GM12878 (cell line): ENCODE measurements around the gene PDZD8. TPM values are rescaled to one million over a fixed set of nuclear protein-coding genes. Genes with fewer than 3 reads are reported as not detected.

Experiments
- ATAC-seq: fragments of 200-7000 bp; cut with Tn5 transposase; 3 replicates; pipeline ENCODE4 v1.9.1; 2020; ENCODE audit warnings: mild to moderate bottlenecking, moderate library complexity
- BruUV-seq: library from RNA; stranded (reverse); fragments of 400-500 nt; replicated peaks from 2 replicates; lab custom pipeline; 2021; lab: Mats Ljungman, UMichigan
- CTCF ChIA-PET: fragments of 300-600 bp; sonication (Branson Sonifier 250); formaldehyde crosslinking; extraction: SDS; loops from one replicate; lab custom pipeline; 2021; ENCODE audit warnings: inconsistent platforms; lab: Yijun Ruan, JAX
- POLR2A ChIA-PET: fragments of 350-600 bp; formaldehyde crosslinking; extraction: SDS; loops from one replicate; lab custom pipeline; 2021; ENCODE audit warnings: inconsistent platforms; lab: Charles Lee
- RAD21 ChIA-PET: fragments of 300-600 bp; sonication (Branson Sonifier 250); formaldehyde crosslinking; loops from one replicate; lab custom pipeline; 2023; ENCODE audit warnings: antibody characterized with exemption; ENCODE audit not compliant: unreplicated experiment; lab: Charles Lee
- SMC1A ChIA-PET: fragments of 300-600 bp; sonication (Branson Sonifier 250); formaldehyde crosslinking; loops from one replicate; lab custom pipeline; 2023; ENCODE audit not compliant: unreplicated experiment, uncharacterized antibody; lab: Charles Lee
- DNase-seq: peaks from one replicate; pipeline ENCODE4 v3.0.0-alpha.2; 2011; ENCODE audit warnings: low read depth, low spot score
- FAIRE-seq: peaks from 3 replicates; lab custom pipeline; 2011; peaks lifted over from hg19 to GRCh38; lab: Jason Lieb, UNC
- H2AFZ ChIP-seq: 2 replicates; pipeline ENCODE4 v1.6.0; 2011; ENCODE audit warnings: low read depth, low read length, control low read depth; ENCODE audit not compliant: control insufficient read depth
- H3K27ac ChIP-seq: 2 replicates; pipeline ENCODE4 v1.5.1; 2011; ENCODE audit warnings: control low read depth; ENCODE audit not compliant: control insufficient read depth, insufficient read depth
- H3K27me3 ChIP-seq, 2 experiments: replicated peaks in 1 of 2; 2 replicates each; pipeline versions ENCODE4 v1.6.0 to v1.6.1; 2011; ENCODE audit warnings: low read length in 1 of 2; ENCODE audit not compliant: control insufficient read depth in 2 of 2, insufficient read depth in 2 of 2
- H3K36me3 ChIP-seq, 2 experiments: 2 replicates each; pipeline ENCODE4 v1.5.1; 2011; ENCODE audit warnings: low read length in 1 of 2; ENCODE audit not compliant: control insufficient read depth in 2 of 2, insufficient read depth in 2 of 2
- H3K4me1 ChIP-seq: 2 replicates; pipeline ENCODE4 v1.6.1; 2011; ENCODE audit warnings: mild to moderate bottlenecking, low read length, moderate library complexity, mixed read lengths; ENCODE audit not compliant: control insufficient read depth, insufficient read depth
- H3K4me2 ChIP-seq: 2 replicates; pipeline ENCODE4 v1.6.0; 2011; ENCODE audit warnings: control low read depth; ENCODE audit not compliant: control insufficient read depth, insufficient read depth
- H3K4me3 ChIP-seq: fragments of 200-600 bp; sonication (generic); 2 replicates; pipeline ENCODE4 v1.5.1; 2016
- H3K79me2 ChIP-seq: 2 replicates; pipeline ENCODE4 v1.6.0; 2011; ENCODE audit warnings: low read length; ENCODE audit not compliant: control insufficient read depth, insufficient read depth
- H3K9ac ChIP-seq: 2 replicates; pipeline ENCODE4 v1.8.0; 2011; ENCODE audit warnings: low read length, control low read depth, mixed read lengths; ENCODE audit not compliant: control insufficient read depth, insufficient read depth
- H3K9me3 ChIP-seq: replicated peaks from 3 replicates; pipeline ENCODE4 v1.5.1; 2011; ENCODE audit warnings: mild to moderate bottlenecking, low read length; ENCODE audit not compliant: control insufficient read depth, insufficient read depth
- H4K20me1 ChIP-seq: 2 replicates; pipeline ENCODE4 v1.6.0; 2011; ENCODE audit not compliant: control insufficient read depth, insufficient read depth
- CBFB ChIP-seq: IDR thresholded peaks from 2 replicates; pipeline ENCODE4 v1.6.1; 2016; ENCODE audit warnings: antibody characterized with exemption, low read depth
- CREM ChIP-seq: IDR thresholded peaks from 2 replicates; pipeline ENCODE4 v1.6.1; 2014; ENCODE audit warnings: antibody characterized with exemption, low read depth
- DPF2 ChIP-seq: fragments of 450-650 bp; IDR thresholded peaks from 2 replicates; pipeline ENCODE4 v1.6.1; 2017; ENCODE audit warnings: mild to moderate bottlenecking
- ETV6 ChIP-seq, 2 experiments: fragments of 450-650 bp in 1 of 2; IDR thresholded peaks in 1 of 2; conservative IDR thresholded peaks in 1 of 2; 2 replicates each; pipeline ENCODE4 v1.6.1; 2014; ENCODE audit warnings: antibody characterized with exemption in 1 of 2, borderline replicate concordance in 1 of 2, low read depth in 1 of 2, mild to moderate bottlenecking in 1 of 2, moderate library complexity in 1 of 2
- FOXK2 ChIP-seq: fragments of 450-650 bp; IDR thresholded peaks from 2 replicates; pipeline ENCODE4 v1.6.1; 2017; ENCODE audit warnings: mild to moderate bottlenecking, moderate library complexity
- GATAD2B ChIP-seq: fragments of 450-650 bp; conservative IDR thresholded peaks from 2 replicates; pipeline ENCODE4 v1.6.1; 2017; ENCODE audit warnings: low read depth, mild to moderate bottlenecking, moderate library complexity
- MTA2 ChIP-seq: fragments of 450-650 bp; IDR thresholded peaks from 2 replicates; pipeline ENCODE4 v1.6.1; 2016; ENCODE audit warnings: low read depth, mild to moderate bottlenecking, moderate library complexity
- MYC ChIP-seq: IDR thresholded peaks from 2 replicates; pipeline ENCODE4 v1.6.1; 2011; ENCODE audit warnings: mild to moderate bottlenecking, low read length, moderate library complexity, inconsistent platforms; ENCODE audit not compliant: insufficient read depth, insufficient replicate concordance, insufficient read length, severe bottlenecking
- PML ChIP-seq: IDR thresholded peaks from 2 replicates; pipeline ENCODE4 v1.6.1; 2012; ENCODE audit warnings: low read length, inconsistent platforms
- RFX5 ChIP-seq: IDR thresholded peaks from 2 replicates; pipeline ENCODE4 v1.6.1; 2011; ENCODE audit warnings: low read depth, low read length, improper control_type of control experiment
- SMC3 ChIP-seq: IDR thresholded peaks from 2 replicates; pipeline ENCODE4 v1.6.1; 2011; ENCODE audit warnings: low read length, improper control_type of control experiment, borderline replicate concordance
- SRF ChIP-seq, 2 experiments: IDR thresholded peaks; 2 replicates each; pipeline ENCODE4 v1.6.1; 2011; ENCODE audit warnings: low read depth in 2 of 2, low read length in 2 of 2, mild to moderate bottlenecking in 1 of 2, moderate library complexity in 1 of 2
- WGBS: methylation state at CpG from one replicate; pipeline ENCODE4 v1.1.6; 2016; ENCODE audit warnings: low lambda C conversion rate; ENCODE audit not compliant: insufficient replicate concordance, insufficient coverage; ENCODE audit errors: missing lambda C conversion rate; 5-methylcytosine and 5-hydroxymethylcytosine counted together
- in situ Hi-C: fragments of 300-500 bp; cut with MboI; formaldehyde crosslinking; loops from 9 replicates; pipeline ENCODE4 v1.14.3; 2018; ENCODE audit warnings: mixed read lengths
- intact Hi-C: fragments of 100-400 bp; cut with micrococcal nuclease; formaldehyde crosslinking; loops from one replicate; pipeline ENCODE4 v1.14.2; 2022; ENCODE audit not compliant: unreplicated experiment
- polyA plus RNA-seq, 11 experiments: library from polyadenylated mRNA; depleted of rRNA in 4 of 11; unstranded in 6 of 11; stranded (reverse) in 5 of 11; fragments of >200 nt; fragmentation: Nextera tagmentation in 4 of 11; fragmentation: Illumina TruSeq in 1 of 11; extraction: Ambion mirVana in 4 of 11; extraction: Trizol in 1 of 11; gene quantifications; 1 replicate in 1 of 11; 2 replicates in 10 of 11; pipeline versions ENCODE4 v1.2.1 to v1.2.3, GENCODE V29; 2011 to 2016; ENCODE audit warnings: inconsistent platforms in 2 of 11, missing spikeins in 2 of 11, low read depth in 1 of 11
- total RNA-seq, 4 experiments: library from RNA; depleted of rRNA in 3 of 4; stranded (reverse); fragments of >200 nt in 3 of 4; fragmentation: Illumina TruSeq in 1 of 4; extraction: Trizol in 1 of 4; gene quantifications; 2 replicates each; pipeline versions ENCODE4 v1.2.1 to v1.2.3, GENCODE V29; 2013 to 2021
- TF ChIP-seq, protein P1 (sequence below): IDR thresholded peaks from 2 replicates; pipeline ENCODE4 v1.6.1; 2012; ENCODE audit warnings: improper control_type of control experiment, low read depth, low read length; ENCODE audit not compliant: insufficient replicate concordance
- TF ChIP-seq, protein P2 (sequence below): fragments of 450-650 bp; IDR thresholded peaks from 2 replicates; pipeline ENCODE4 v1.6.1; 2016; ENCODE audit warnings: mild to moderate bottlenecking, moderate library complexity, borderline replicate concordance

Gene PDZD8
- total and polyA plus RNA-seq, 10 of the 15 experiments (the other 5 are each of a cell fraction or from before 2014, with no cell fraction given): 2.0 to 21.2 (median 6.7) TPM

GRCh38 chr10:117240621-117241529 is 134.4 kb downstream of the PDZD8 start, which contains the start of gene SLC18A2:
SLC18A2 (plus strand) TSS chr10:117241114; CDS start chr10:117241694, 580 bp downstream.
- Histone ChIP-seq H3K27ac (no peak within 1 kb of the TSS), H2AFZ (no peak within 1 kb of the TSS), H3K79me2 (no peaks in the 10 kb centered on the region), H3K36me3 (no peaks in the 10 kb centered on the region), H3K27me3 (peaks cover 0 to 2% of the 10 kb centered on the region in 2 experiments; a peak in 1 of 4 replicates), H3K4me3 (no peak within 1 kb of the TSS), H3K9ac (no peak within 1 kb of the TSS), H3K4me1 (no peaks in the 10 kb centered on the region), H4K20me1 (no peaks in the 10 kb centered on the region), H3K9me3 (no peaks in the 10 kb centered on the region), H3K4me2 (no peak within 1 kb of the TSS)
- ChIA-PET SMC1A (no interaction called here), POLR2A (no interaction called here), CTCF (no interaction called here), RAD21 (no interaction called here)
- in situ Hi-C loops (no loop called here), intact Hi-C loops (no loop called here)
- DNase-seq: no peak
- FAIRE-seq: no peak
- no peak for TF ChIP-seq CREM
- no peak for TF ChIP-seq DPF2
- TF ChIP-seq CBFB: no peak
- no peak for TF ChIP-seq MTA2
- TF ChIP-seq RFX5: no peak
- TF ChIP-seq FOXK2: no peak
- TF ChIP-seq MYC: no peak
- no peak for TF ChIP-seq PML
- TF ChIP-seq, protein P1, sequence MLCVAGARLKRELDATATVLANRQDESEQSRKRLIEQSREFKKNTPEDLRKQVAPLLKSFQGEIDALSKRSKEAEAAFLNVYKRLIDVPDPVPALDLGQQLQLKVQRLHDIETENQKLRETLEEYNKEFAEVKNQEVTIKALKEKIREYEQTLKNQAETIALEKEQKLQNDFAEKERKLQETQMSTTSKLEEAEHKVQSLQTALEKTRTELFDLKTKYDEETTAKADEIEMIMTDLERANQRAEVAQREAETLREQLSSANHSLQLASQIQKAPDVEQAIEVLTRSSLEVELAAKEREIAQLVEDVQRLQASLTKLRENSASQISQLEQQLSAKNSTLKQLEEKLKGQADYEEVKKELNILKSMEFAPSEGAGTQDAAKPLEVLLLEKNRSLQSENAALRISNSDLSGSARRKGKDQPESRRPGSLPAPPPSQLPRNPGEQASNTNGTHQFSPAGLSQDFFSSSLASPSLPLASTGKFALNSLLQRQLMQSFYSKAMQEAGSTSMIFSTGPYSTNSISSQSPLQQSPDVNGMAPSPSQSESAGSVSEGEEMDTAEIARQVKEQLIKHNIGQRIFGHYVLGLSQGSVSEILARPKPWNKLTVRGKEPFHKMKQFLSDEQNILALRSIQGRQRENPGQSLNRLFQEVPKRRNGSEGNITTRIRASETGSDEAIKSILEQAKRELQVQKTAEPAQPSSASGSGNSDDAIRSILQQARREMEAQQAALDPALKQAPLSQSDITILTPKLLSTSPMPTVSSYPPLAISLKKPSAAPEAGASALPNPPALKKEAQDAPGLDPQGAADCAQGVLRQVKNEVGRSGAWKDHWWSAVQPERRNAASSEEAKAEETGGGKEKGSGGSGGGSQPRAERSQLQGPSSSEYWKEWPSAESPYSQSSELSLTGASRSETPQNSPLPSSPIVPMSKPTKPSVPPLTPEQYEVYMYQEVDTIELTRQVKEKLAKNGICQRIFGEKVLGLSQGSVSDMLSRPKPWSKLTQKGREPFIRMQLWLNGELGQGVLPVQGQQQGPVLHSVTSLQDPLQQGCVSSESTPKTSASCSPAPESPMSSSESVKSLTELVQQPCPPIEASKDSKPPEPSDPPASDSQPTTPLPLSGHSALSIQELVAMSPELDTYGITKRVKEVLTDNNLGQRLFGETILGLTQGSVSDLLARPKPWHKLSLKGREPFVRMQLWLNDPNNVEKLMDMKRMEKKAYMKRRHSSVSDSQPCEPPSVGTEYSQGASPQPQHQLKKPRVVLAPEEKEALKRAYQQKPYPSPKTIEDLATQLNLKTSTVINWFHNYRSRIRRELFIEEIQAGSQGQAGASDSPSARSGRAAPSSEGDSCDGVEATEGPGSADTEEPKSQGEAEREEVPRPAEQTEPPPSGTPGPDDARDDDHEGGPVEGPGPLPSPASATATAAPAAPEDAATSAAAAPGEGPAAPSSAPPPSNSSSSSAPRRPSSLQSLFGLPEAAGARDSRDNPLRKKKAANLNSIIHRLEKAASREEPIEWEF: no peak
- no peak for TF ChIP-seq ETV6 (conservative IDR thresholded peaks at IDR 0.05 in 1 of 2, IDR thresholded peaks at IDR 0.05 in 1 of 2; ENCODE audit: borderline replicate concordance in 1 of 2, low read depth in 1 of 2)
- TF ChIP-seq SRF (IDR thresholded peaks at IDR 0.05; ENCODE audit: low read depth in 2 of 2, low read length in 2 of 2): no peak
- no peak for TF ChIP-seq SMC3
- TF ChIP-seq, protein P2, sequence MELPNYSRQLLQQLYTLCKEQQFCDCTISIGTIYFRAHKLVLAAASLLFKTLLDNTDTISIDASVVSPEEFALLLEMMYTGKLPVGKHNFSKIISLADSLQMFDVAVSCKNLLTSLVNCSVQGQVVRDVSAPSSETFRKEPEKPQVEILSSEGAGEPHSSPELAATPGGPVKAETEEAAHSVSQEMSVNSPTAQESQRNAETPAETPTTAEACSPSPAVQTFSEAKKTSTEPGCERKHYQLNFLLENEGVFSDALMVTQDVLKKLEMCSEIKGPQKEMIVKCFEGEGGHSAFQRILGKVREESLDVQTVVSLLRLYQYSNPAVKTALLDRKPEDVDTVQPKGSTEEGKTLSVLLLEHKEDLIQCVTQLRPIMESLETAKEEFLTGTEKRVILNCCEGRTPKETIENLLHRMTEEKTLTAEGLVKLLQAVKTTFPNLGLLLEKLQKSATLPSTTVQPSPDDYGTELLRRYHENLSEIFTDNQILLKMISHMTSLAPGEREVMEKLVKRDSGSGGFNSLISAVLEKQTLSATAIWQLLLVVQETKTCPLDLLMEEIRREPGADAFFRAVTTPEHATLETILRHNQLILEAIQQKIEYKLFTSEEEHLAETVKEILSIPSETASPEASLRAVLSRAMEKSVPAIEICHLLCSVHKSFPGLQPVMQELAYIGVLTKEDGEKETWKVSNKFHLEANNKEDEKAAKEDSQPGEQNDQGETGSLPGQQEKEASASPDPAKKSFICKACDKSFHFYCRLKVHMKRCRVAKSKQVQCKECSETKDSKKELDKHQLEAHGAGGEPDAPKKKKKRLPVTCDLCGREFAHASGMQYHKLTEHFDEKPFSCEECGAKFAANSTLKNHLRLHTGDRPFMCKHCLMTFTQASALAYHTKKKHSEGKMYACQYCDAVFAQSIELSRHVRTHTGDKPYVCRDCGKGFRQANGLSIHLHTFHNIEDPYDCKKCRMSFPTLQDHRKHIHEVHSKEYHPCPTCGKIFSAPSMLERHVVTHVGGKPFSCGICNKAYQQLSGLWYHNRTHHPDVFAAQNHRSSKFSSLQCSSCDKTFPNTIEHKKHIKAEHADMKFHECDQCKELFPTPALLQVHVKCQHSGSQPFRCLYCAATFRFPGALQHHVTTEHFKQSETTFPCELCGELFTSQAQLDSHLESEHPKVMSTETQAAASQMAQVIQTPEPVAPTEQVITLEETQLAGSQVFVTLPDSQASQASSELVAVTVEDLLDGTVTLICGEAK: no peak
- TF ChIP-seq GATAD2B: no peak
- 35% methylated on average over 57 of the region's 93 CpGs for WGBS
- no peak for ATAC-seq
- BruUV-seq: no TSS peak
